Hematopoietic multipotent progenitor cell treated with erythropoietin and hydrocortisone succinate and interleukin-3 and kit ligand, for 8 days (in vitro differentiated cells): ENCODE measurements around the gene STON1.
"Not testable (repeated sequence)": the region's sequence is repeated elsewhere in the genome, so short reads cannot be mapped to it uniquely, and the experiment has no call there.

Source experiments
- DNase-seq: peaks from one replicate; pipeline ENCODE4 v3.0.0-alpha.2; 2015

Gene STON1, protein sequence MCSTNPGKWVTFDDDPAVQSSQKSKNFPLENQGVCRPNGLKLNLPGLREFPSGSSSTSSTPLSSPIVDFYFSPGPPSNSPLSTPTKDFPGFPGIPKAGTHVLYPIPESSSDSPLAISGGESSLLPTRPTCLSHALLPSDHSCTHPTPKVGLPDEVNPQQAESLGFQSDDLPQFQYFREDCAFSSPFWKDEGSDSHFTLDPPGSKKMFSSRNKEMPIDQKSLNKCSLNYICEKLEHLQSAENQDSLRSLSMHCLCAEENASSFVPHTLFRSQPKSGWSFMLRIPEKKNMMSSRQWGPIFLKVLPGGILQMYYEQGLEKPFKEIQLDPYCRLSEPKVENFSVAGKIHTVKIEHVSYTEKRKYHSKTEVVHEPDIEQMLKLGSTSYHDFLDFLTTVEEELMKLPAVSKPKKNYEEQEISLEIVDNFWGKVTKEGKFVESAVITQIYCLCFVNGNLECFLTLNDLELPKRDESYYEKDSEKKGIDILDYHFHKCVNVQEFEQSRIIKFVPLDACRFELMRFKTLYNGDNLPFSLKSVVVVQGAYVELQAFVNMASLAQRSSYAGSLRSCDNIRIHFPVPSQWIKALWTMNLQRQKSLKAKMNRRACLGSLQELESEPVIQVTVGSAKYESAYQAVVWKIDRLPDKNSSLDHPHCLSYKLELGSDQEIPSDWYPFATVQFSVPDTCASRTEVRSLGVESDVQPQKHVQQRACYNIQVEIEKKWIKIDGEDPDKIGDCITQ

GRCh38 chr2:48530033-48530811, at the start of gene STON1:
Gene STON1 (plus strand): TSS chr2:48530154. CDS start chr2:48580634, 50,480 bp downstream.
- DNase-seq: no peak

DNA sequence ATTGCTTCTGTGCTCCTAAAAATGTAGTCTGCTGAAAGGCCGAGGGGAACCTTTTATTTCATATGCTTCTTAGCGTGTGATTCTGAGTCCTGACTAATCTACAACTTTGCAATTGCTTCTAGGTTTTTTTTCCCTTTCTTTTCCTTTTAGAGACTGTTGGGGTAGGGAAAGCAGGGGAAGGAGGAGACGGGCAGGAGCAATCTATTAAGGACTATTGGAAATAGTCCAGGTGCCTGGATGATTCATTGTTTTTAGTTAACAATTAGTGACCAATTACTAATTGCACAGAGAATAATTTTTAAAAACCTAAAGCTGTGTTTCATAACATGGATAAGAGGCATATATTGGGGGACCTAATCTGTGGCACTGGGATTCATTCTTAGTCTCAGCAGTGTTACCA, 49.4 kb upstream of the STON1 start:
- DNase-seq: no peak

GRCh38 chr2:48482313-48482712, 47.6 kb upstream of the STON1 start:
- DNase-seq: no peak

GRCh38 chr2:48482769-48483168, 47.2 kb upstream of the STON1 start:
- DNase-seq: no peak

- no peak for DNase-seq
Observed at GRCh38 chr2:48483506-48483905, 46.4 kb upstream of the STON1 start.

DNA sequence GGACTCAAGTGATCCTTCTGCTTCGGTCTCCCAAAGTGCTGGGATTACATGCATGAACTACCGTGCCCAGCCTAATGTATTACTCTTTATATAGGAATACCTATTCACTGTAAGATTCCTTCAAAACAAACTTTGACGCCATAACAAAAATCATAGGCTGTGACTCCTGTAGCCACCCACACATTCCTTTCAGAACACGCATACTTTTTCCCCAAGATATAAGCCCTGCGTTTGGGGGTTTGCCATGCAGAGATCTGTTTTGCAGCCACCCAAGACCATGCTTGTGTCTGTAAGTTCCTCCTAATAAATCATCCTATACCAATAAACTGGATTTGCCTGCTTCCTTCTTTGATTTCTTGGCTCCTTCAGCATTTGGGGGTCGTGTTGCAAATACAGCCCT, 46.0 kb upstream of the STON1 start:
- no peak for DNase-seq

- DNase-seq: no peak
Observed at GRCh38 chr2:48488545-48488944, 41.4 kb upstream of the STON1 start.

GRCh38 chr2:48496849-48497248, 33.1 kb upstream of the STON1 start:
- DNase-seq: no peak

GRCh38 chr2:48504647-48505327, 25.2 kb upstream of the STON1 start:
- no peak for DNase-seq

DNA sequence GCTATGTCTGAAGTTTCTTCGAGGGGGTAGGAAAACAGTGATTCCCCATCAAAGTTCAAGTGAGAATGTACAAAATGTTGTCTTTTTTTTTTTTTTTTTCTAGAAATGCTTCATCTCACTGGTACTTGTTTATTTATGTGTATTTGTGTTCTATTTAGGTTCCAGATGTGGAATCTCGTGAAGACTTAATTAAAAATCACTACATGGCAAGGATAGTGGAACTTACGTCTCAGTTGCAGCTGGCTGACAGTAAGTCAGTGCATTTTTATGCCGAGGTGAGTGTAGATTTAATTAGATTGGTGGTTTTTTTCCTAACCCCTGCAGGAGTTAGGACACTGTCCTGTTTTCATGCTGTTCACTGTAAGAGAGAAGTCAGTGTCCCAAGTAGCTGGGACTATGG, 22.8 kb upstream of the STON1 start:
- DNase-seq: no peak

DNA sequence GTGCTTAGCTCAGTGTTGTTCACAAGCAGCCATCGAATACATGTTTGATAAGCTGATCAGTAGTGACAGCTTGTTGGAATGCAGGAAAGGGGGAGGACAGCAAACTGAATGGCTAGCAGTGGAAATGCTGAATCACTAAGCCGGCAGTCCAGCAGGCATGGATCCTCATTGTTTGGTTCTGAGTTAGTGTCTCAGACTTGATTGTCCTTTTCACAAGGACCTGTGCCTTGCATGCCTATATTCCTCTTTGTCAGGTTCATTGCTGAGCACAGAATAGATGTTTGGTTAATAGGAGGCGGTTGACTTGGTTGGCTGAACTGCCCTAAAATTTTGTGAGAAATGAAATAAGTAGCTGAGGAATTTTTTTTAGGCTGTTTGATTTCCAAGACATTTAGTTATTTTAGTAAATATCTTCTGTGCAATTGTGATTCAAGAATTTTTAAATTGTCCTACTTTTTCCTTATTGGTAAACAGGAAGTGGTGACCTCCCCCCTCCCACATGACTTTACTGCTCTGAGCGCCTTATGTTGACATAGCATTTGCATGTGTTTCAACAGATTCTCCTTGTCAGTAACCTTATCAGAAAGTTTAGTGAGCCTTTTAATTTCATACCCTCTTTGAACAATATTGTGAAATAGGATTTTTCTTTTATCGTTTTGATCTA, 21.4 kb upstream of the STON1 start:
- peak; percentile 32 for DNase-seq

DNA sequence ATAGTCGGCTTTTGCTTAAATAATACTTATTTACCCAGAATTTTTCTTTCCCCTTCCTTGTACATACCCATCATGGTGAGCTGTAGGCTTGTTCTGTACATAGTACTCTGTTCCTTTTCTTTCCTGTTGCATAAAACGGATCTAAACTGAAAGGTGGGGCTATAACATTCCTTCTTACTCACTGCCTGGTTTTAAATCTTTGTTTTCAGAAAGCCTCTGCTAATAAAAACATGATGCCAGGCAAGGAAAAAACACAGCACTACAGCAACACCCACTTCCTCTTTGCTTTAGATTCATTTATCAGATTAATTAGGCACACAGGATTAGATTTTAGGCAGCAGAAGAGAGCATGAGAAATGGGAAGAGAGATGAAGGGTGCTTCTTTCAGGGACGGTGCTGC, 19.6 kb upstream of the STON1 start:
- no peak for DNase-seq

DNA sequence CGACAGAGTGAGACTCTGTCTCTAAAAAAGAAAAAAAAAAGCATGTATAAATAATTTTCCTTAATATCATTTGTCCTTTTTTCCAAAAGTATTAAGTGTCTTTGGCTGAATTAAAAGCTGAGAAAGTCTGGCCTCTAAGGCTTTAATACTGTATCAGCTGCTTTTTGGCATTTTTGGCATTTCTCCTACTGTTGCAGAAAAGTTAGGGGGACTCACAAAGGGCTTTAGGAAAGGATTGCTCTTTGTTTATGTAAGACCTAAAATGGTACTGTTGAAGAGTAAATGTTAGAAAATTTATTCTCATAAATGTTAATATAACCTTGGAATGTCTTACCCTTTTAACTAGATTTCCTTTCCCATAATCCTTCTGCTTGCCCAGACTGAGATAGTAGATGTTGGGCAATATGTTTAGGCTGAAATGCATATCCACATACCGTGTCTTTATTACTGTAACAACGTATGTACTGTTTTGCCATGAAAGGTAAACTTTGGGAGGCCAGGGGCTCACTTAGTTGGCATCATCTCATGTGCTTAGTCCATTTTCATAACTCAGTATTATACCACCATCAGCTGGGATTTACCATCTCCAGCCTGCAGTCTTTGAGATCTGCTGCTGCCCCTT, 18.0 kb upstream of the STON1 start:
- no peak for DNase-seq

GRCh38 chr2:48512571-48512970, 17.4 kb upstream of the STON1 start:
- DNase-seq: no peak

DNA sequence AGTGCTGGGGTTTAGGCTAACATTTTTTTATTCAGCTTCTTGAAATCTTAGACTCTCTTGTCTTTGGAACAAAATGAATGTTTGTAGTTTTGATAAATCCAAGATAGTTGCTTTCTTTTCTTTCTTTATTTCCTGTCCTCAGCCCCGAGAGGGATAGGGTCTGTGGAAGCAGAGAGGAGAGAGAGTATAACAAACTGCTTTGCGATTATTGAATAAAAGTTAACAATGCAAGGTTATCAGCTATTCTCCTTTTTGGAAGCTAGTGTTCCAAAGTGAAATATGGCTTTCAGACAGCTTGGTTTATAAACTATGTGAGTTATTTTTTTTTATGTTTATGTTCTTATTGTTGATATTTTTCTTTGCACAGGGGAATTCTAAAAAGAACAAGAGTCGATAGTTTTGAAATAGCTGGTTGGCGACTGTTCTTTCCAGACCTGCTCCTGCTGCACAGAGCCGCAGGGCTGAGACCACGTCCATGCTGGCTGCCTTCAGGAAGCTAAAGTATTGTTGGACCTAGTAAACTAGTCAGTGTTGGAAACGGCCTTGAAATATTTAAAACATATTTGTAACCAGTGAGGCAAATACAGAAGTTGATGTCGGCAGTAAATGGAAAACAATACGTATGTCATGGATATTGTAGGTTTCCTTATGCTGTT, 15.5 kb upstream of the STON1 start:
- DNase-seq: no peak

- DNase-seq: no peak
Observed at GRCh38 chr2:48515513-48515985, 14.4 kb upstream of the STON1 start.

DNA sequence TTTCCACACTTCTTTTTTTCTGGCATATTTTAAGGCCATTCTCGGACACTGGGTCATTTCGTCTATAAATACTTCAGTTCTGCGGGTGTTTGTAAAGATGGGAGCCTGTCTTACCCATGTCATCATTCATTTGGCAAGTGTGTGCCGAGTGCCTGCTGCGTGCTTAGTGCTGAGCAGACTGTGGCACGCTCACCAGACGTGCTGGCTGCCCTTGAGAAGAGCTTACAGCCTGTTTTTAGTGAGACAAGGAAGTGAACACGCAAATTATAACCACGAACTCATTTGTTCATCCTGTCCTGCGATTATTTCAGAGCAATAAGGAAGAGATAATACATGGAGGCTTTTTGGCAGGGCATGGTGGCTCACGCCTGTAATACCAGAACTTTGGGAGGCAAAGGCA, 10.4 kb upstream of the STON1 start:
- no peak for DNase-seq

- not testable (repeated sequence) for DNase-seq
Observed at GRCh38 chr2:48524756-48525155, 5.2 kb upstream of the STON1 start.

GRCh38 chr2:48525269-48525943, 4.5 kb upstream of the STON1 start:
- DNase-seq: no peak

GRCh38 chr2:48527226-48527885, 2.6 kb upstream of the STON1 start:
- no peak for DNase-seq
